Esophagus squamous epithelium (tissue), 5 donors: Measurements from ENCODE around the gene UBE3C. TPM values are rescaled to one million over a fixed set of nuclear protein-coding genes. Genes with fewer than 3 reads are reported as not detected.

ENCODE experiments used
- DNase-seq: peaks from one replicate; lab custom pipeline; 2025; lab: John Stamatoyannopoulos, UW
- H3K27ac ChIP-seq, 4 donors: fragments of 200-600 bp; sonication (generic); one replicate each; pipeline ENCODE4 v1.5.1; 2016 to 2019; ENCODE audit warnings: mild to moderate bottlenecking in 1 of 4
- H3K27me3 ChIP-seq, 4 donors: fragments of 200-600 bp; sonication (generic); 1 replicate in 3 of 4; 2 replicates in 1 of 4; pipeline versions ENCODE4 v1.5.1 to v1.6.0; 2017 to 2021; ENCODE audit warnings: antibody characterized with exemption in 1 of 4
- H3K36me3 ChIP-seq, 3 donors: fragments of 200-600 bp; sonication (generic); one replicate each; pipeline ENCODE4 v1.5.1; 2016 to 2019
- H3K4me1 ChIP-seq, 3 donors: fragments of 200-600 bp; sonication (generic); one replicate each; pipeline ENCODE4 v1.5.1; 2017 to 2019
- H3K4me3 ChIP-seq, 4 donors: fragments of 200-600 bp; sonication (generic); 1 replicate in 3 of 4; 2 replicates in 1 of 4; pipeline ENCODE4 v1.5.1; 2016 to 2019; ENCODE audit warnings: mild to moderate bottlenecking in 2 of 4, moderate library complexity in 1 of 4
- H3K9me3 ChIP-seq, 3 donors: fragments of 200-600 bp; sonication (generic); one replicate each; pipeline ENCODE4 v1.5.1; 2016 to 2019
- CTCF ChIP-seq, 6 experiments: fragments of 450-650 bp in 4 of 6; fragments of 200-600 bp in 2 of 6; sonication (generic) in 2 of 6; IDR thresholded peaks; one replicate each; pipeline ENCODE4 v1.5.1; 2016 to 2019; ENCODE audit warnings: antibody characterized with exemption in 6 of 6, mild to moderate bottlenecking in 4 of 6, moderate library complexity in 4 of 6
- POLR2A ChIP-seq, 4 donors: fragments of 450-650 bp; IDR thresholded peaks; one replicate each; pipeline ENCODE4 v1.6.1; 2017; ENCODE audit warnings: antibody characterized with exemption in 4 of 4, mild to moderate bottlenecking in 4 of 4, moderate library complexity in 3 of 4
- WGBS, 2 donors: methylation state at CpG; one replicate each; pipeline ENCODE4 v1.1.5; 2018; 5-methylcytosine and 5-hydroxymethylcytosine counted together
- intact Hi-C: fragments of 100-400 bp; cut with DNase I; formaldehyde crosslinking; loops from one replicate; pipeline ENCODE4 v1.15.0; 2022
- total RNA-seq, 4 donors: library from RNA; depleted of rRNA; stranded (reverse); fragments of >200 nt; gene quantifications; one replicate each; pipeline ENCODE4 v1.1.0, GENCODE V29; 2016
- donor health status: DM: yes; HTN: yes; CAD: no.

The UBE3C gene
- total RNA-seq, 4 donors from 2014 or later = 52.2 to 101 (median 68.3) TPM

- TF ChIP-seq CTCF (IDR thresholded peaks at IDR 0.05) (peak in 3 of 6 experiments; percentile 16 to 41 (median 38)), POLR2A (IDR thresholded peaks at IDR 0.05) (peak in 1 of 4 donors; percentile 6)
- intact Hi-C loops = no loop called here
- H3K27me3 ChIP-seq = no peaks in the 10 kb centered on the region
- H3K4me3 ChIP-seq = peak overlapping the region; percentile 14 to 42 (median 20)
- peak overlapping the region; percentile 64 to 85 (median 77) for H3K27ac ChIP-seq
- DNase-seq = no peak
- 24 to 62% methylated on average over 12 to 15 of the region's 37 CpGs for WGBS, 2 donors
- no peaks in the 10 kb centered on the region for H3K36me3 ChIP-seq
- H3K4me1 ChIP-seq = peaks cover 7 to 51% (median 13%) of the 10 kb centered on the region in 3 donors
- no peaks in the 10 kb centered on the region for H3K9me3 ChIP-seq
Measured at GRCh38 chr7:157299613-157300368, 161.1 kb downstream of the UBE3C start.

GRCh38 chr7:157300369-157300825 lies 161.7 kb downstream of the UBE3C start:
- Histone ChIP-seq H3K9me3 (no peaks in the 10 kb centered on the region), H3K4me3 (peak overlapping the region in 1 of 4 donors; percentile 42), H3K36me3 (no peaks in the 10 kb centered on the region), H3K27ac (peak overlapping the region; percentile 64 to 85 (median 77)), H3K4me1 (peaks cover 7 to 51% (median 8%) of the 10 kb centered on the region in 3 donors), H3K27me3 (no peaks in the 10 kb centered on the region)
- 55 to 71% methylated on average over 11 of the region's 29 CpGs for WGBS, 2 donors
- intact Hi-C loops = no loop called here
- no peak for DNase-seq
- TF ChIP-seq POLR2A (IDR thresholded peaks at IDR 0.05) = no peak
- TF ChIP-seq CTCF (IDR thresholded peaks at IDR 0.05) = no peak

- TF ChIP-seq POLR2A (IDR thresholded peaks at IDR 0.05) (no peak), CTCF (IDR thresholded peaks at IDR 0.05) (no peak)
- no peak for DNase-seq
- no peak overlapping the region for H3K4me3 ChIP-seq
- WGBS, 2 donors = 56 to 63% methylated on average over 5 to 9 of the region's 10 CpGs
- H3K4me1 ChIP-seq = peaks cover 7 to 51% (median 8%) of the 10 kb centered on the region in 3 donors
- peak overlapping the region; percentile 27 to 78 (median 60) for H3K27ac ChIP-seq
- no peaks in the 10 kb centered on the region for H3K36me3 ChIP-seq
- H3K9me3 ChIP-seq = no peaks in the 10 kb centered on the region
- intact Hi-C loops = no loop called here
- no peaks in the 10 kb centered on the region for H3K27me3 ChIP-seq
Measured at GRCh38 chr7:157301610-157302120, 162.9 kb downstream of the UBE3C start.

GRCh38 chr7:157306846-157307838 lies 168.4 kb downstream of the UBE3C start:
- Histone ChIP-seq H3K9me3 (no peaks in the 10 kb centered on the region), H3K4me3 (no peak overlapping the region), H3K4me1 (peaks cover 0 to 22% (median 5%) of the 10 kb centered on the region in 3 donors), H3K27me3 (no peaks in the 10 kb centered on the region), H3K27ac (no peak overlapping the region), H3K36me3 (no peaks in the 10 kb centered on the region)
- WGBS, 2 donors = 83 to 84% methylated on average over 26 to 27 of the region's 27 CpGs
- TF ChIP-seq CTCF (IDR thresholded peaks at IDR 0.05) (no peak), POLR2A (IDR thresholded peaks at IDR 0.05) (no peak)
- DNase-seq = no peak
- intact Hi-C loops = no loop called here
